ENCODE measurements around the gene CCDC30. TPM values are rescaled to one million over a fixed set of nuclear protein-coding genes. Genes with fewer than 3 reads are reported as not detected.
A peak's percentile ranks its signal among the peaks of the same experiment; 100 is the strongest.
"Not testable (repeated sequence)": the region's sequence is repeated elsewhere in the genome, so short reads cannot be mapped to it uniquely, and the experiment has no call there.

The CCDC30 gene
- total RNA-seq, 1 experiment from 2014 or later, result 1.8 TPM

DNA sequence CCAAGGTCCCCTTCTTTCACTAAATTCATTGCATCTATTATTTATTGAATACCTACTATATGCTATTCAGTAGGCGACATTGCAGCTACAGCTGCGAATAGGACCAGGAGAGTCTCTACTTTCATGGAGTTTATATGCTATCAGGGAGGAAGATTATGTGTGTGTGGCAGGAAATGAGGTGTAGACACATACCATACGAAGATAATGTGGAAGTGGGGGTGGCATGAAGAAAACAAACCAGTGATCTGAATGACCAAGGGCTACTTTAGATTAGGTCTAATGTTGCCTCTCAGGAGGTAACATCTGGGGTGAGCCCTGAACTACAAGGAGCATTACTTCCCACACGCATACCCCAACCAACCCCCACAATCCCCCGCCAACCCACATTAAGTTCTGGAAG lies 194.1 kb downstream of the CCDC30 start:
- DNase-seq (ENCODE audit: low spot score), result no peak

GRCh38 chr1:42657981-42658876 lies 195.1 kb downstream of the CCDC30 start, which contains the start of gene PPIH:
Gene PPIH (plus strand): TSS chr1:42658423. CDS start chr1:42658447, 24 bp downstream.
- peak; percentile 82 for DNase-seq (ENCODE audit: low spot score)

DNA sequence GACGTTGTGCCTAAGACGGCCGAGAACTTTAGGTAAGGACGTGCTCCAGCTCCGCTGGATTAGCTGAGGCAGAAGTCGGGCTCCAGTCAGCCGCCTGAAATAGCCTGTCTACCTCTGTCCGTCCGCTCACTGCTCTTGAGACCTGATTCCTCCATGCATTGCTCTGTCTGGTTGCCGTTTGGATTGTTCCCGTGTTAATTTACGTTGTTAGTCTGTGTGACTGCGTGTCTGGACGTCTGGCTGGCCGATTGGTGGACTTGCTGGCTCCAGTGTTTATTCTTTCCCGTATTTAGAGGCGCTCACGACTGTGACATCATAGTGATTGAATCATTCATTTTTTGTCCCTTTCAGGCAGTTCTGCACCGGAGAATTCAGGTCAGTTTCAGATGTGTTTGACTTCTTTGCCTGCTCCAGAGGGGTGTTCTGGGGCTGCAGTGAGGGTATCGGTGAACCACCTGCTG lies 195.8 kb downstream of the CCDC30 start:
- peak; percentile 12 for DNase-seq (ENCODE audit: low spot score)

- DNase-seq (ENCODE audit: low spot score), result no peak
Observed at GRCh38 chr1:42660907-42661500, 197.9 kb downstream of the CCDC30 start.

- no peak for DNase-seq (ENCODE audit: low spot score)
Observed at GRCh38 chr1:42669936-42670335, 206.8 kb downstream of the CCDC30 start.

DNA sequence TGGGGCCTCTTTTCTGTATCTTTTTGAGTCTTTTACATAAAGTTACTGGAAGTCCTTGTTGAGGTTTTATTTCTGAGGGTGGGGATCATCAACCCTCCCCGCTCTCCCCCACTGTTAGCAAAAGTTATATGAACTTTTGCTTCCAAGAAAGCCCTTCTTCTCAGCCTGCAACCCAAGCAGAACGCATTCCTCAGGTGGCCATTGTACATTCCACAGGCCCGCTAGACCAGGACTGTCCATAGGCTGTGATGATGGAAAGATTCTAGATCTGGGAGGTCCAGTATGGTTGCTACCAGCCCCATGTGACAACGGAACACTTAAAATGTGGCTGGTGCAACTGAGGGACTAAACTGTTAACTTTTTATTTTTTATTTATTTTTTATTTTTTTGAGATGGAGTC lies 207.3 kb downstream of the CCDC30 start:
- no peak for DNase-seq (ENCODE audit: low spot score)

DNA sequence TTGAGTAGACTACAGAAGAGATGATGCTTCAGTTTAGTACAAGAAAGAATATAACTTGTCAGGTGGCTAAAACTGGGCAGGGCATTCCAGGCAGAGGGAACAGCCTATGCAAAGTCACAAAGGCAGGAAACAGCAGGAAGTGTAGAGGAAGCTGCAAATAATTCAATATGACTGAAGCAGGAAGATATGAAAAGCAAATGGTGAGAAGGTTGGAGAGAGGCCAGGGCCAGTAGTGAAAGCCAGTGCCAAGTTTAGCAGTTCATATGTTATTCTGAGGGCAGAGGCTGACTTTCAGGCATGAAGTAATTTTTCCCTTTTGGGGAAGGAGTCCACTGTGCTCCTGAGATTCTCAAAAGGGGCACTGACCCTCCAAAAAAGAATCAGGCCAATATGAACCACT lies 211.1 kb downstream of the CCDC30 start:
- no peak for DNase-seq (ENCODE audit: low spot score)

- no peak for DNase-seq (ENCODE audit: low spot score)
Observed at GRCh38 chr1:42674682-42675081, 211.6 kb downstream of the CCDC30 start.

GRCh38 chr1:42675467-42675866 lies 212.4 kb downstream of the CCDC30 start:
- DNase-seq (ENCODE audit: low spot score), result no peak

- DNase-seq (ENCODE audit: low spot score), result no peak
Observed at GRCh38 chr1:42676534-42677087, 213.5 kb downstream of the CCDC30 start.

- no peak for DNase-seq (ENCODE audit: low spot score)
Observed at GRCh38 chr1:42679364-42679983, 216.4 kb downstream of the CCDC30 start.

DNA sequence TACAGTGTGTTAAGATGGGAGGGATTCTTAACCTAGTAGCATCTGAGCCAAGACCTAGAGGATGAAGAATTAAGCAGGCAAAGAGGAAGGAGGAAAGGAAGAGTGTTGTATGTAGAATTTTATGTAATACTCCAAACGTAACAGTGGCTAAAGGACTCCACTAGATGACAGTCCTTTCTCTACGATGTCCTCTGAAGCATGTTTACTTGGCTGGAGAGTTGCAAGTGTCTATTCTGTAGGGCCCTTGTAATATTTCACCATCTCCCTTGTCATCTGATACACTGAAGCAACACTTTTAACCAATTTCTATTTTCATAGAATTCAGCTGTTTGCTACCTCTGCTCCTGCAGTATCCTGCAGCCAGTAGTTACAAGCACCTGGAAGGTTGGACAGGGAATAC lies 217.0 kb downstream of the CCDC30 start:
- no peak for DNase-seq (ENCODE audit: low spot score)

GRCh38 chr1:42680921-42681683 lies 218.0 kb downstream of the CCDC30 start:
- peak; percentile 10 for DNase-seq (ENCODE audit: low spot score)

DNA sequence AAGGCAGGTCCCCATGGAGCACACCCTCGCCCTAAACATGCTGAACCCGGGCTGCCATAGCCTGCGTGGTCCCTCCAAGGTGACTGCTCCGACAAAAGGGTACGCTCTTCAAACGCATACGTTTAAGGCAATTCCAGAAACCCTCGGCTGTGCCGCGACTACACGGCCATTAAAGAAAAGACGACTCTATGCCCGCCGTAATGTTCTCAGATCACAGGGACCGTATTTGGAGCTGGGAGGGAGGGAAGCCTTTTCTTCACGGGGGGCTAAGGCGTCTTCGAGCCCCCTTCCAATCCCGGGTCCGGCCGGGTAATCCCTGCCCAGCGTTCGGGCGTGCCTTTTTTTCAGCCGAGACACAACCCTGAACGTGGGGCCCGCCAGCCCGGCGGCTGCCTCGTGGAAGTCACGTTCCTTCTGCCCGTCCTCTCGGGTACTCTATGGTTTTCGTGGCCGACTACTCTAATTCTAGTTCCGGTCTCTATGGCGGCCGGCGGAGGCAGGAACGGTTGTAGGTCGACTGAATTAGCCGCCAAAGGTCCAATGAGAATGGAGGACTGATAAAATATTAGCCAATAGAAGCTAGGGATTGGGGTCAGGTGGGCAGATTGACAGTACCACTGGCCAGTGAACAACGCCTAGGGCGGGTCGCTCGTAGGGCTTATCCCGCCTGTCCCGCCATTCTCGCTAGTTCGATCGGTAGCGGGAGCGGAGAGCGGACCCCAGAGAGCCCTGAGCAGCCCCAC lies 218.8 kb downstream of the CCDC30 start, which contains the start of gene YBX1:
Gene YBX1, plus strand, starts transcription at position 678 of the 743 bp plus-strand sequence. CDS start 148 bp downstream, outside the sequence.
- peak; percentile 97 for DNase-seq (ENCODE audit: low spot score)

GRCh38 chr1:42682484-42682738 lies 219.3 kb downstream of the CCDC30 start:
- not testable (repeated sequence) for DNase-seq (ENCODE audit: low spot score)

- DNase-seq (ENCODE audit: low spot score), result peak; percentile 20
Observed at GRCh38 chr1:42682739-42683531, 219.8 kb downstream of the CCDC30 start.

- no peak for DNase-seq (ENCODE audit: low spot score)
Observed at GRCh38 chr1:42684139-42684538, 221.1 kb downstream of the CCDC30 start.

GRCh38 chr1:42686418-42686817 lies 223.3 kb downstream of the CCDC30 start:
- DNase-seq (ENCODE audit: low spot score), result no peak

DNA sequence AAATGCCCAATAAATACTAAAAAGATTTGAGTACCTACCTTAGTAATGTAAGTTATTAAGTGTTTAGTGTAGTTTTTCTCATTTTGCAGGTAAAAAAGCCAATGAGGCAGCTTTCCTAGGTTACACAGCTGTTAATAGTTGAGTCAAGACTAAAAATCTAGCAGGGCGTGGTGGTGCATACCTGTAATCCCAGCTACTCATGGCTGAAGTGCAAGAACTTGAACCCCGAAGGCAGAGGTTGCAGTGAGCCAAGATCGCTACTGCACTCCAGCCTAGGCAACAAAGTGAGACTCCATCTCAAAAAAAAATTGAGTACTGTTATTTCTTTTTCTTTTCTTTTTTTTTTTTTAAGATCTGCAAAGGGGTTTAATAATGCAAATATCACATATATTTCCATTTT lies 226.8 kb downstream of the CCDC30 start:
- no peak for DNase-seq (ENCODE audit: low spot score)
